GM21737 (cell line): ENCODE data around the gene SAMD11.

Experiments
- ATAC-seq: cut with Tn5 transposase; IDR thresholded peaks from one replicate; pipeline ENCODE4 v1.9.1; 2021; ENCODE audit warnings: mild to moderate bottlenecking, moderate library complexity; ENCODE audit not compliant: unreplicated experiment

SAMD11 gene

DNA sequence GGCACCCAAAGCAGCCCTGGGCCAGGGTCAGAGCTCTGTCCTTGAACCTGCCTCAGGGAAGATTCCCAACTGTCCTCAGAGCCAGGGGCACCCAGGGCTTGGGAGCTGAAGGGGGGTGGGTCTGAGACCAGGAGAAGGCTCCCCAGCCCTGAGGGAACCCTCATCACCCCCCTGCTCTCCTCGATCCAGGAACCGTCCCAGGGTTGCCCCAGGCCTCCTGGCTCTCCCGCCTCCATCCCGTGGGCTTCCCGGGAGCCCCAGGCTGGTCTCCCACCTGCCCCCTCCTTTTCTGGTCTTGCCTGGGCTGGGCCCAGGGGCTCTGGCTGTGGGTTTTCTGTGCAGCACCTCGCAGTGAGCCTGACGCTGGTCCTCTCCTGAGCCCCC lies 6.7 kb upstream of the SAMD11 start:
- ATAC-seq: no peak

DNA sequence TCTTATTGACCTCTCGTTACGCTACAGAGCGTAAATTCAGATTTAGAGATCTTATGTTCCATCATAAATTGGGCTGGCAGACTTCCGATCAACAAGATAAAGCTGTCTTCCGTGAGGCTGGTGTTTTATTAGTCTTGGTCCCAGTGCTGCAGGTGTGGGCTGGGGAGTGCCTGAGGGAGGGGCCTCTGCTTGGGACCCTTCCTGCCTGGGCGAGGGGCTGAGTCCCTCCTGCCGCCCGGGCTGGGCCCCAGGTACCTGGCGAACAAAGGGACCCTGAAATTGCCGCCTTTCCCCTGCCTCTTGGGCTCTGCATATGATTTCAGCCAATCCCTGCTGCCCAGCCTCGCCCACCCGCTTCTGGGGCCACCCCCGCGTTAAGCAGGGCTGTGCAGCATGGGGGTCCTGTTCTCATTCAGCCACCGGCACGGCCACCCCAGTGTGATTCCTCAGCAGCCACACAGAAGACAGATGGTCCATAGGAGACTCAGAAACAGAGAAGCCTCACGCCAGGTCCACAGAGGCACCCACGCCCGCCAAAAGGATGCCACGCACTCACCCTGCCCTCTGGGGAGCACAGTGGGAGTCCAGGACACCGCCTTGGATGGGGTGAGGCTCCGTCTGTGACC lies 6.1 kb upstream of the SAMD11 start:
- ATAC-seq: no peak

DNA sequence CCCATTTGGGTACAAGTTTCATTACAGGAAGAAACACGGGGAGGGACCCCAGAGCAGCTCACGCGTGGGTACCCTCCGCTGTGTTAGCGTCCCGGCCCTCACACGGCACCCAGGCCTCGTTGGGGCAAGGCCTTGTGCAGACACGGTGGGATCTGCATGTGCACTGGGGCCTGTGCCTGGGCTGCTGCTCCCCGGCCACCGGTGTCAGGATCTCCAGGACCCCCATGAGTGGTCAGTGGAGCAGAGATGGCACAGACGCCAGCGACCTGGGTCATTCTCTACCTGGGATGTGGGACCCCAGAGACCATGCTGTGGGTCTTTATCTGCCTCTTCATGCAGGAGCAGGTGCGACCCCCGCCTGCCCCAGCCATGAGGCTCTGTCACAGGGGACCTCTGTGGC lies 5.4 kb upstream of the SAMD11 start:
- ATAC-seq: no peak

DNA sequence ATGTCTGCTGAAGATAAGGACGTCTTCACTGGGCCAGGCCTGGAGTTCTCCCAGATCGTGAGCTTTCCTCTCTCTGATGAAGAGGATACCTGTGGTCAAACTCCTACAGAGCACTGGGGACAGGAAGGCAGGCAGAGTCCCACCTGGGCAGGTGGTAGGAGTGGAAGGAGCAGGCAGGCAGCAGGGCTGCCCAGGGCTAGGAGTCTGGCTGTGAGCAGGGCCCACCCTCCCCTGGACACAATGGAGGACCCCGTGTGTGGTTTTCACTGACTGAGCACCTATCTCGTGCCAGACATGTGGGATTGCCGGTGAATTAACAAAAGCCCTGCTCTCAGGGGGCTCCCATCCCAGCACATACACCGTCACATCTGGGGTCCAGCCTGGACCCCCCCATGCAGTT lies 4.9 kb upstream of the SAMD11 start:
- ATAC-seq: no peak

DNA sequence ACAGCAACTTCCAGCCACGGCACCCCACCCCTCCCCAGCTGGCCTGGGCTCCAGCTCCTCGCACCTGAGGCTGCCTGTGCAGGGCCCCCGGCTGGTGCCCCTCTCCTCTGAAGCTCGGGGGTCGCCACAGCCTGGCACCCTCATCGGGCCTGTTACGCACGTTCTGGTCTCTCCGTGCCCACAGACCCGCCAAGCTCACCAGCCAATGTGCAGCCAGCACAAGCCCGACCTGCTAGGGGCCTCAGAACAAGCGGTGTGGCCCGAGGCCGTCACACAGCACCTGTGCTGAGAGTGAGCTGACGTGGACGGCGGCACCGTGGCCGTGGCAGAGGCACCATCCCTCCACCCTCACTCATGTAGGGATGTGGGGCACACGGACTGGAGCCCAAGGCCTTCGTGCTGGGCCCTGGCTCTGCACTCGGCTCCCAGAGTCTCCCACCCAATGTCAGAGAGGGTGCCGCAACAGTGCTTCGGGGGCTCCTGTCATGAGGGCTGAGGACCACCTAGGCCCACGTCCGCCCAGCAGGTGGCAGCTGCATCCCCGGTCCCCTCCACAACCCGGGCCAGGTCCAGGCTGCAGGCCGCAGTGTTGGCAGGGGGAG lies 4.4 kb upstream of the SAMD11 start:
- no peak for ATAC-seq

DNA sequence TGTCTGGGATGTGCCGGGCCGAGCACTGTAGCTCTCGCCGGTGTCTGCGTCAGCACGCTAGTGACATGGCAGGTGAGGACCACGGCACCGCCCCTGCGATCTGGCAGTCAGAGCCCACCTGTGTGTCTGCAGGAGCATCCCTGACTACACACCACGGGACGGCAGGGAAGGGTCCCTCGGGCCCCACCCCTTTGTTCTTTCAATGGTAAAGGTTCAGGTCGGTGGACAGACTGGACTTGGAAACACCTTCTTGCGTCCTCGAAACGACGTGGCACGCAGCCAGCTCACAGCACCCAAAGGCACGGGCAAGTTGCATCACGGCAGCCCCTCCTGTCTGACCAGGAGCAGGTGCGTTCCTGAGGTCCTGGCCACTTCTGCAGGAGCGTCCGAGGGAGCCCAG lies 3.7 kb upstream of the SAMD11 start:
- no peak for ATAC-seq

DNA sequence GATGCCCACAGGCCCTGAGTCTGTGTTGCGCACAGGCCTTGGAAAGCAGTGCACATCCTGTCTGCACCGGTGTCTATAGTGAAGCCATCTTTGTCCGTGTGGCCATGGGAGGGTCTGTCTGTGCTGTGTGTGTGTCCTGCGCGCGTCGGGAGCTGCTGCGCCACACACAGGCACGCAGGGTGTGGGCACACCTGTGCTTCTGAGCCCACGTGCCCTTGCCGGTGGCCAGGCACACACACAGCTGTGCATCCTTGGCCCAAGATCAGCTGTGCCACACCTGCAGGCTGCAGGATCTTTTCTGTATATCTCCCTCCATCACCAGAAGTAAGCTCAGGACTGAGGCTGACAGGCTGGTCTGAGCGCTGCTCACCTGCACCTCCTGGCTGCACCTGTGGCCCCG lies 3.2 kb upstream of the SAMD11 start:
- no peak for ATAC-seq

DNA sequence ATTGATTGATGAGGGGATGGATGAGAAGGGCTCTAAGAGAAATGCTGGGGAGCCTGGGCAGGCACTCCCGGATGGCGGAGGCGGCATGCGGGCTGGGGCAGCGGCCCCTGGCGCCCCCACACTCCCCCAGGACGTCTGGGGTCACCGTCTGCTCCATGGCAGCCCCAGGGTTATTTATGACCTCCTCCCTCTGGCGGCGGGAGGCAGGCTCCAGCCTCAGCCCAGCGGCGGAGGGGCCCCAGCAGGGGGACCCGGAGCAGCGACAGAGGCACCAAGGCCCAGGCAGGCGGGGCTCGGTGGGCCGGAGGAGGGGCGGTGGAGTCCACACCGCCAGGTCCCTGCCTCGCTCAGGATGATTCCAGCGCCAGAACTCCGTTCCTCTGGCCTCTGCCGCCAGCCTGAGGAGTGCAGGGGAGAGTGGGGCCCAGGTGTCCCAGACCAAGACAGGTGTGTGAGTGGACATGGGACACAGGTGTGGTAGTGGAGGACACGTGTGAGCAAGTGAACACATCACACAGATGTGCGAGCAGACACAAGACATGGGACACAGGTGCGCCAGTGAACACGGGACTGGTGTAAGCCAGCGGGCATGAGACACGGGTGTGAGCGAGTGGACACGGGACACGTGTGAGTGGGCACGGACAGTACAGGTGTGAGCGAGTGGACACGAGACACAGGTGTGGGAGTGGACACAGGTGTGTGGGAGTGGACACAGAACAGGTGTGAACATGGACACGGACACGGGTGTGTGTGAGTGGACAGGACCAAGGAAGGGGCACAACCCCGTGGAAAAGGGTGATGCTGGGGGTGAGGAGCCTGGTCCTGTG lies 2.5 kb upstream of the SAMD11 start:
- ATAC-seq: no peak

DNA sequence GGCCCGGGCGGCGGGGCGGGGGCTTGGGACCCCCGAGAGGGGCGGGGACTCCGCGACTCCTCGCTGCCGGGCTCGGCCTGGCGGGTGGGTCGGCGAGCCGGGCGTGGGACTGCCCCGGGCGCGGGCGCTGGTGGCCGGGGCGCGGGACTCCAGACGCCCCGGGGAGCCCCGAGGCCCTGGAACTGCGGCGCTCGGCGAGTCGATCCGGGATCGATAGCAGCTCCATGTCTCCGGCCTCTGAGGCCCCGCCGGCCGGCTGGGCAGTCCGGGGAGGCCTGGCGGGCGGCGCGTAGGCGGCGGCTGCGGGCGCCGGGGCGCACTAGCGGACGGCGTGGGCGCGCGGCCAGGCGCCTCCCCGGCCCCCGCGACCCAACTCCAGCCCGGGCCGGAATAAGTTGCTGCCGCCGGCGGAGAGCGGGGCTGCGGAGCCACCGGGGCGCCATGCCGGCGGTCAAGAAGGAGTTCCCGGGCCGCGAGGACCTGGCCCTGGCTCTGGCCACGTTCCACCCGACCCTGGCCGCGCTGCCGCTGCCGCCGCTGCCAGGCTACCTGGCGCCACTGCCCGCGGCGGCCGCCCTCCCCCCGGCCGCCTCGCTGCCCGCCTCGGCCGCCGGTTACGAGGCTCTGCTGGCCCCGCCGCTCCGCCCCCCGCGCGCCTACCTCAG lies 400 bp downstream of the SAMD11 start:
- ATAC-seq: no peak

DNA sequence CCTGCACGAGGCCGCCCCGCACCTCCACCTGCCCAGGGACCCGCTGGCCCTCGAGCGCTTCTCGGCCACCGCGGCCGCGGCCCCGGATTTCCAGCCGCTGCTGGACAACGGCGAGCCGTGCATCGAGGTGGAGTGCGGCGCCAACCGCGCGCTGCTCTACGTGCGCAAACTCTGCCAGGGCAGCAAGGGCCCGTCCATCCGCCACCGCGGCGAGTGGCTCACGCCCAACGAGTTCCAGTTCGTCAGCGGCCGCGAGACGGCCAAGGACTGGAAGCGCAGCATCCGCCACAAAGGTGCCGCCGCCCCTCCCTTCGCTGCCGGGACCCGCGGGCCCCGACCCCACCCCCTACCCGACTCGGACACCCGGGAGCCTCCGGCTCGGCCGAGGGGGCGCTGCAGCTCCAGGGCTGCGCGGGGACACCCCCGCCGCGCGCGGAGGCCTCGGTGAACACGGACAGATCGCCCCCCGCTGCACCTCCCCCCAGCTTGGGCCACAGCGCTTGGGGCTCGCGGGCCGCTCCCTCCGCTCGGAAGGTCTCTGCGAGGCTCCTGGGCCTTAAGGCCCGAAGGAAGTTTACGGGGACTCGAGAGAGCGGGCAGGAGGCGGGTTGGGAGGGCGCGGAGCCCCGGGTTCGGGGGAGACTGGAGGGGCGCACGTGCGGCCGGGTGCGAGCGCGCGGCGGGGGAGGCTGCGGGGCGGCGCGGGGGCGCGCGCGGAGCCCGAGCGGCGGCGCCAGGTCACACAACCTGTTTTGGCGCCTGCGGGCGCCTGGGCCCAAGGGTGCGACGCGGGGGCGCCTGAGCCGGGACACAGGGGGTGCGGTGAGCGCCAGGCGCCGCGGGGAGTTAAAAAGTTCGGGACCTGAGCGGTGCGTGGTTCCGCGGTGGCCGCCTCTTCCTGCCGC lies 1.2 kb downstream of the SAMD11 start:
- ATAC-seq: no peak

DNA sequence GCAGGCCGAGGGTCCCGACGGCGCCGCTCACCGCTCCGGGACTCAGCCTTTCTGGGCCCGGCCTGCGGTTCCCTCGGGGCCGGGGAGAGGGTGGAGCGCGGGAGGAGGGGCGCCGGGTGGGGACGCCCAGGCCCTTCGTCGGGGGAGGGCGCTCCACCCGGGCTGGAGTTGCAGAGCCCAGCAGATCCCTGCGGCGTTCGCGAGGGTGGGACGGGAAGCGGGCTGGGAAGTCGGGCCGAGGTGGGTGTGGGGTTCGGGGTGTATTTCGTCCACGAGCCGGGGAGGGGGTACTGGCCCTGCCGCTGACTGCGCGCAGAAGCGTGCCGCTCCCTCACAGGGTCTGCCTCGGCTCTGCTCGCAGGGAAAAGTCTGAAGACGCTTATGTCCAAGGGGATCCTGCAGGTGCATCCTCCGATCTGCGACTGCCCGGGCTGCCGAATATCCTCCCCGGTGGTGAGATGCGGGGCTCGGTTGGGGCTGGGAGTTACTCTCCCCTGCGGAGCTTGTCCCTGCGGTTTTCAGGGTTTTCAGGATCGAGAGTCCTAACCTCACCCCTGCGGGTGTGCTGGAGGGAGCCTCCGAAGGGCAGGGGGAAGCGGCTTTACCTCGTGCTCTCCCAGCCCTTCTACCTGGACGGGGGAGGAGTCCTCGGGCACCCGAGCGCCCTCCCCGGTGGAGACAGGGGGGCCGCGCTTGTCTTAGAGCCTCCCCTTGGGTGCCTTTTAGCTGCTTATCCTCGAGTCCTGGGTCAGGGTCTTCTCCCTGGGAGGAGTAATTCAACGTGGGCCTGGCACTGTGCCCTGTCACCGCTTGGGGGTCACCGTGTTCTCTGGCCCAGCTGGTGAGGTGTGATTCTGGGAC lies 2.1 kb downstream of the SAMD11 start:
- no peak for ATAC-seq

DNA sequence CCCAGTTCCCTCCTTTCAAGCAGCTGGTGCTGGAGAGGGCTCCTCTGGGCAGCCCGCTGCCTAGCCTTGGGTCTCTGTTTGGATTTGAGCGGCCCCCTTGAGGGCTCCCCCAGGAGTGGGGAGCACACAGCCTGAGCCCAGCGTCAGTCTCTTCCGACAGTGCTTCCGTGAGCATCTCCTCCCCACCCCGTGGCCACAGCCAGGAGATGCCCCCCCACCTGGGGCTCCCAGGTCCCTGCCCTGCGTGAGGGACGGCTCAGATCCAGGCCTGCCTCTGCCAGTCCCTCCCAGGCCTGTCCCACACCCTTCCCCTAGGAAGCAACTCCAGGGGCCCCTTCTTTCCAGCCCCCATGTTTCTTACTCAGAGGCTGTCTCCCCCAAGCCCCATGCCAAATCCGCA lies 3.5 kb downstream of the SAMD11 start:
- ATAC-seq: no peak

DNA sequence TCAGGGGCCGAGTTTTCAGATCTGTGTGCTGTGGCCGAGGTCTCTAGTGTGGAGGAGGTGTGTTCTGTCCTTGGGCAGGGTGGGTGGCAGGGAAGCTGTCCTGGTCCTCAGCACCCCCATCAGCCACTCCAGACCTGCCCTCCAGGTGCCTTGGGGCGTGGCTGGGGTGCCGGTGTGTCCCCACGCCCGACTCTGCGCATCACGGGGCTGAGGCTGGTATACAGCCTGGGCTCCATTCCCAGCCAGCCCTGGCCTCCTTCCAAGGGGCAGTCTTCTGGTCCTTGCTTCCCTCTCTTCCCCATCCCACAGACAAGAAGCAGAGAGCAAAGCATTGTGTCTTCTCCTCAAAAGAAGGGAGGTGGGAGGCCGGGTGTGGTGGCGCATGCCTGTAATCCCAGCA lies 4.0 kb downstream of the SAMD11 start:
- ATAC-seq: no peak

DNA sequence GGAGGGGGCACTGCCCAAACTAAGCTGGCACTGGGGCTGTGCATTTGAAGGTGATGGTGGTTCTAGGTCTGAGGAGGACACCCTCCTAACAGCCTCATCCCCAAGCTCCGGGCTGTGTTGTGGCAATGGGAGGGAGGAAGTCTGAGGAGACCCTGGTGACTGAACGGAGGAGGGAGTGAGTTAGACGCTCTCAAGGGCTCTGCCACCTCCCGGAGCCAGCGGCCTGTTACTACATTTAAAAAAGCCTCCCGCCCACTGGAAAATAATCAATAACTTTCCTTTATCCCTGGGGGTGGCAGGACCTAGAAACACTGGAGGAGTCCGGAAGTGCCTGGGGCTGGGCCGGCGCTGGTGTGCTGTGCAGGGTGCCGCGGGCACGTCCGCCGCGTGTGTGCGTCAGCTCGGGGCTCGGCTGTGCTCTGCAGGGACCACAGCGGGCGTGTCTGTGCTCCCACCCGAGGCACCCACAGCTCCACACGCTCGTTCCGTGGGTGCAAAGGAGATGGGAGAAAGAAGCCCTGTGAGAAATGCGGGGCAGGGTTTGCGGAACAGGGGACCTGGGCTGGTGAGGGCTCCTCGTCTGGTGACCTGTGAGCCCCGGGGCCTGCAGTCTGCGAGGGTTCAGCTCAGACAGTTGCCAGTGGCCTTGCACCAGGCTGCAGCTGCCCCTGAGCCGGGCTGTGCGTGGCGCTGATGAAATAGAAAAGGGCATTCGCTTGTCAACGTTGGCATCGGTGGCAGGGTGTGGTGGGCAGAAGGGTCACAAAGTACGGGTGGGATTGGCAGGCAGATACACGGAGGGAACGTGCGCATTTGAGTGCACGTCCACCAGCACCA lies 5.3 kb downstream of the SAMD11 start:
- ATAC-seq: no peak

DNA sequence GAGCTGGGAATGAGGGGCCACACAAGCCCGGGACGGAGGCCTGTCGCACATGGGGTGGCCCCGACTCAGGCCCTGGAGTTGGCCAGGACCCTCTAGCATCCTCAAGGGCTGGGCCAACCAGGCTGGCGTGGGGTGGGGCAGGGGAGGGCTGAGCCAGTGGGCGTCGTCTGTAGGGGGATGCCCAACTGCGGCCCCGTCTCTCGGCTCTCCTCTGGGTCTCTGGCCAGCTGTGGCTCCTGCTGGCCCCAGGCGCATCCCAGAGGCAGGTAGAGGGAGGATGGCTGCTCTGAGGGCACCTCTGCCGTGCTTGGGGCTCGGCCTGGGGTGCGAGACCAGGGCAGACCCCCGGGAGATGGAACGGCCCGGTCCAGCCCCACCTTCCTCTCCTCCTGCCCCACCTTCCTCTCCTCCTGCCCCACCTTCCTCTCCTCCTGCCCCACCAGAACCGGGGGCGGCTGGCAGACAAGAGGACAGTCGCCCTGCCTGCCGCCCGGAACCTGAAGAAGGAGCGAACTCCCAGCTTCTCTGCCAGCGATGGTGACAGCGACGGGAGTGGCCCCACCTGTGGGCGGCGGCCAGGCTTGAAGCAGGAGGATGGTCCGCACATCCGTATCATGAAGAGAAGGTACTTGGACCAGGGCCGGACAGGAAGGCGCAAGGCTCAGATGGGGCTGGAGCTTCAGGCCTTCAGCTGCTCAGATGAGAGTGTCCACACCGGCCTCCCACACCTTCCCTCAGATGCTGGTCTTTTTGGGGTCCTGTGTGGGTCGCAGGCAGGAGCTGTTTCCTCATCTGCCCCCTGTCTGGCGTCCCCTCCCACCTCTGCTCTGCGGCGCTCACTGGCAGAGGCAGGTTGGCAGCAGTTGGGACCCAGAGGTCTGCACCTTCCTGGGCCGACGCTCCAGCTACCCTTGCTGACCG lies 6.2 kb downstream of the SAMD11 start:
- no peak for ATAC-seq

DNA sequence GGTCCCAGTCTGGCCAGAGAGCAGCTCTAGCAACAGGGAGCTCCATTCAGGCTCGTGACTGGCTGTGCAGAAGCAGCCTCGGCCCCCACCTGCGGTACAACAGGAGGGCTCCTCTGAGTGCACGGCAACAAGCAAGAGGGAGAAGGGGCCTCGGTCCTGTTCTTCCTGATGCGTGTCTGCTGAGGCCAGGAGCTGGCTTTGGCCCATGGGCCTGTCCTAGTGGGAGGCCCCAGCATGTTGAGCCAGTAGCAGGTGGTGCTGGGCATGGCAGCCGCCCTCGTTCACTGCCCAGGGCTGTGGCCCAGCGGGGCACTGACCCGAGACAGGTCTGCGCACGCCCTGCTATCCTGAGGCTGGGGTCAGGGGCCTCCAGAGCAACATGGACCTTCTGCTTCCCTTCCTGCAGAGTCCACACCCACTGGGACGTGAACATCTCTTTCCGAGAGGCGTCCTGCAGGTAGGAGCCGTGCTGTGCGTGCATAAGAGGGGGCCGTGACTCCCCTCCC lies 7.0 kb downstream of the SAMD11 start:
- ATAC-seq: no peak

DNA sequence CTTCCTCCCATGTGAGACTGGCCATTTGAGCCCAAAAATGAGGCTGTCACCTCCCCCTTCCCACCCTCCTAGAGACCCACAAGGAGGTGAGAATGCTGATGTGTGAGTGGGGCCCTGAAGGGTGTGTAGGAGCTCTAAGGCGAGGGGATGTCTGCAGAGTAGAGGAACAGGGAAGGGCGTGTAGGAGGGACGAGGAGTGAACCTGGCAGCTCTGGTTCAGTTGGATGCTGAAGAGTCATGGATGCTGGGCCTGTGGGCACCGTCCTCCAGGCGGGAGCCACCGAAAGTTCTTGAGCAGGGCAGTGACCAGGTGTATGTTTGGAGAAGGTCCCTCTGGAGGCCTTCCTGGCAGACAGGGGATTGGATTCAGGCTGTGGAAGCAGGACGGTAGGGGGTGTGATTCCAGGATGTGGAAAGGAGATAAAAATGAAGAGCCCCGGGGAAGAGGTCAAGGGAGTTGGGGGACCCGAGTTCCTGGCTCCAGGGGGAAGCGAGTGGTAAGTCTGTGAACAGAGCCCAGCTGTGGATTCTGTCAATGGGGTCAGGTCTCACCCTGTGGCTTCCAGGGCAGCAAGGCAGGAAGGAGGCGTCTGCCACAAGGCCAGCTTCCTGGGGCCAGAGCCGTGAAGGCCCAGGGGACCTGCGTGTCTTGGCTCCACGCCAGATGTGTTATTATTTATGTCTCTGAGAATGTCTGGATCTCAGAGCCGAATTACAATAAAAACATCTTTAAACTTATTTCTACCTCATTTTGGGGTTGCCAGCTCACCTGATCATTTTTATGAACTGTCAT lies 7.9 kb downstream of the SAMD11 start:
- no peak for ATAC-seq
